ENCODE results near the gene TRIOBP. TPM values are rescaled to one million over a fixed set of nuclear protein-coding genes. Genes with fewer than 3 reads are reported as not detected.

TRIOBP gene
- total RNA-seq, 1 donor from 2014 or later = 49.5 TPM

DNA sequence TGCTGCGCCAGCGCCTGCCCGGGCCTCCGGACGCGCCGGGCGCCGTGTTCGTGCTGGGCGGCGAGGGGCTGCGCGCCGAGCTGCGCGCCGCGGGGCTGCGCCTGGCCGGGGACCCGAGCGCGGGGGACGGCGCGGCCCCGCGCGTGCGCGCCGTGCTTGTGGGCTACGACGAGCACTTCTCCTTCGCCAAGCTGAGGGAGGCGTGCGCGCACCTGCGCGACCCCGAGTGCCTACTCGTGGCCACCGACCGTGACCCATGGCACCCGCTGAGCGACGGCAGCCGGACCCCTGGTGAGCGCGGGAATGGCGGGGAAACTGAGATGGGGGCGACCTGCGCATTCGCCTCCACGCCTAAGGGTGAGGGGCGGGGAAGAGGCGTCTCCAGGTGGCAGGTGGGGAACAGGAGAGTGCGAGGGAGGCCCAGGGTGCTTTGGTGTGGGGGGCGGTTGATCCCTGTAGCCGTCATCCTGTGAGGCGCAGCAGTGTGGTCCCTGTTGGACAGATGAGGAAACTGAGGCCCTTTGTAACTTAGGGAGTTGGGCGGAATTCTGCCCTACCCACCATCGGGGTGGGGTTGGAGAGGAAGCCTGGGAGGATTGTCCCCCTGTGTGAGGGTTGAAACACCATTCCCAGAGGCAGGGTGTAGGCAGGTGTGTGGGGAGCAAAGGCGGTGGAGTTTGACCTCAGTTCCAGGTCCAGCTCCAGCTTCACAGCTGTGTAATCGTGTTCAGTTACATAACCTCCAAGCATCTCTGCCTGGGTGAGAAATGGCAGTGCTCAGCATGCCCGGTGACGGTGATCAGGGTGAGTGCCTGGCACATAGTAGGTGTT lies 37.6 kb upstream of the TRIOBP start:
- no peak for DNase-seq (ENCODE audit: low spot score)
- Mint-ChIP-seq H3K9me3 (ENCODE audit: low read depth) (no peaks in the 10 kb centered on the region), H3K36me3 (ENCODE audit: low read depth) (no peaks in the 10 kb centered on the region), H3K27ac (ENCODE audit: unreplicated experiment) (no peak overlapping the region), H3K4me3 (ENCODE audit: unreplicated experiment) (peak overlapping the region; percentile 72), H3K27me3 (ENCODE audit: low read depth) (no peaks in the 10 kb centered on the region), H3K4me1 (ENCODE audit: low read depth) (peaks cover 40% of the 10 kb centered on the region)
- no peak for TF ChIP-seq CTCF (IDR thresholded peaks at IDR 0.05)

DNA sequence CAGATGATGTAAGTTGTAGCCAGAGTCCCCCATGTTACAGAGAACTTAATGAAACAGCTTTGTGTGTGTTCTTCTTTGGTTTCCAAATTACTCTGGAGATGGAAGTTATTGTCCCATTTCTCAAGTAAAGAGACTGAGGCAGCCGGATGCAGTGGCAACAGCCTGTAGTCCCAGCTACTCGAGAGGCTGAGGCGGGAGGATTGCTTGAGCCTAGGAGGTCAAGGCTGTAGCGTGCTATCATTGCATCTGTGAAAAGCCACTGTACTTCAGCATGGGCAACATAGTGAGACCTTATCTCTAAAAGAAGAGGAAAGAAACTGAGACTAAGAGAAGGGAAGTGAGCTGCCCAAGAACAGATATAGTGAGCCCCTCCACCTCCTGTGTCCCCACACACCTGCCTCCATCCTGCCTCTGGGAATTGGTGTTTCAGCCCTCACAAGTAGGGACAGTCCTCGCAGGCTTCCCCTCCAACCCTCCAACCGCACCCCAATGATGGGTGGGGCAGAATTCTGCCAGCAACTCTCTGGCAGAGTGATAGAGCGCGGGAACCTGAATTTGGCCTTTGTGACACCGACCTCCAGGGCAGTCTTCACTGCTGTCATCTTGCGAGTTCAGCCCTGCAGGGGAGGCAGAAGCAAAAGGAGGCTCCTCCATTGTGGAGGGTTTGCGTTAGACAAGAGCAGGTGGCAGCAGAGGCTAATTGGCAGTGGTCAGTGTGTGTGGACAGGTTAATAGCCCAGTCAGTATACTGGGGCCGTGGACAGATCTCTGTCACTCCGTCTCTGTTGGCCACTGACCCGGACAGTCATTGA lies 36.7 kb upstream of the TRIOBP start:
- Mint-ChIP-seq H3K27ac (ENCODE audit: unreplicated experiment) (peak overlapping the region; percentile 61), H3K4me1 (ENCODE audit: low read depth) (peaks cover 40% of the 10 kb centered on the region), H3K4me3 (ENCODE audit: unreplicated experiment) (peak overlapping the region; percentile 72), H3K9me3 (ENCODE audit: low read depth) (no peaks in the 10 kb centered on the region), H3K36me3 (ENCODE audit: low read depth) (no peaks in the 10 kb centered on the region), H3K27me3 (ENCODE audit: low read depth) (no peaks in the 10 kb centered on the region)
- no peak for TF ChIP-seq CTCF (IDR thresholded peaks at IDR 0.05)
- DNase-seq (ENCODE audit: low spot score) = no peak

DNA sequence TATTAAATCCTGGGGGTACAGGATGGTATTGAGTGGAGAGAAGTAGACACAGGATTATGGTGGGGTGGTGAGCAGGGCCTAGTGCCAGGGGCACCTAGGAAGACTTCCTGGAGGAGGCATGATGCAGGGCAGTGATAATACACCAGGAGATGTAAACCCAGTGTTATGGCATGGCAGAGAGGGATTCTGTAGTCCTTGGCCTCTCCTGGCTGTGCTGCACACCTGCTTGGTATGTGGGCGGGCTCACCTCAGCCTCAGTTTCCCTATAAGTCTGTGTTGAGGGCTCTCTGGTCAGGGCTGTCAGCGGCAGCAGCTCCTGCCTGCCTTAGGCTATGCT lies 36.2 kb upstream of the TRIOBP start:
- H3K9me3 Mint-ChIP-seq (ENCODE audit: low read depth) = no peaks in the 10 kb centered on the region
- no peak for TF ChIP-seq CTCF (IDR thresholded peaks at IDR 0.05)
- DNase-seq (ENCODE audit: low spot score) = no peak
- peaks cover 40% of the 10 kb centered on the region for H3K4me1 Mint-ChIP-seq (ENCODE audit: low read depth)
- no peaks in the 10 kb centered on the region for H3K36me3 Mint-ChIP-seq (ENCODE audit: low read depth)
- no peak overlapping the region for H3K4me3 Mint-ChIP-seq (ENCODE audit: unreplicated experiment)
- H3K27me3 Mint-ChIP-seq (ENCODE audit: low read depth) = no peaks in the 10 kb centered on the region
- peak overlapping the region; percentile 93 for H3K27ac Mint-ChIP-seq (ENCODE audit: unreplicated experiment)

DNA sequence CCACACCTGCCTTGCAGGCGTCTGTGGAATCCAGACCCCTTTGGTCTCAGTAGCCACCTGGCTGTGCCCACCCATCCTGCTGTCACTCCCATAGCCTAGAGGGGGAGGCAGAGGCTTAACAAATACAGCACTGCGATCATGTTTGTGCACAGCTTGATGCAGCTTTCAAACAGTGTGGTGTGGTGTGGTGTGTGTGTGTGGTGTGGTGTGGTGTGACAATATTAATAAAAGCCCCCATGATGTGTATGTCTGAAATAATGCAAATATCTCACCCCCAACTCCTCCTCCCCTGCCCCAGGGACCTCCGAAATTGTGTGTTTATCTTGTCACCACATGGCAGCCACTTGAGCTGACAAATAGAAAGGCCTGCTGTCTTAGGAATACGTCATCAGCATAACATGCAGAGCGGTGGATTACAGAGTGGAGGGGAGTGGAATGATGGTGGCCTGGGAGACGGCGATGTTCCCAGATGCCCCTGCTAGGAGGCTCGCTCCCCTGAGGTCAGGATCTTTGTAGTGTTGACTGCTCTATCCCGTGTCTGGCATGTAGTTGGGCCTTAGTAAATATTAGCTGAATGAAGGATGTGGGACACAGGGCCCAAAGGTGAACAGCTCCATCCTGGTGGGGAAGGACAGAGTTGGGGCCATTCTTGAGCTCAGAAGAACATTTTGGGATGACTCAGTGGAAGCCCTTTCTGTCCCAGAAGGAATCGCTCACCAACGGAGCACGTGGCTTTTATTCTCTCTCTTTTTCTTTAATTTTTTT lies 35.5 kb upstream of the TRIOBP start:
- peak overlapping the region; percentile 25 for H3K4me3 Mint-ChIP-seq (ENCODE audit: unreplicated experiment)
- no peak for DNase-seq (ENCODE audit: low spot score)

More for the DNA sequence above, 35.5 kb upstream of the TRIOBP start:
- H3K4me1 Mint-ChIP-seq (ENCODE audit: low read depth) = peaks cover 40% of the 10 kb centered on the region
- H3K9me3 Mint-ChIP-seq (ENCODE audit: low read depth) = no peaks in the 10 kb centered on the region
- no peaks in the 10 kb centered on the region for H3K27me3 Mint-ChIP-seq (ENCODE audit: low read depth)
- peak; percentile 76 for TF ChIP-seq CTCF (IDR thresholded peaks at IDR 0.05)
- peaks cover 3% of the 10 kb centered on the region for H3K36me3 Mint-ChIP-seq (ENCODE audit: low read depth)
- peak overlapping the region; percentile 93 for H3K27ac Mint-ChIP-seq (ENCODE audit: unreplicated experiment)

Data from chondrocyte (in vitro differentiated cells).